Prostate gland (tissue), 2 donors: ENCODE results near the gene GRIA4.

Experiments used
- POLR2A ChIP-seq: fragments of 450-650 bp; IDR thresholded peaks from one replicate; pipeline ENCODE4 v1.6.1; 2016; ENCODE audit warnings: antibody characterized with exemption, mild to moderate bottlenecking
- POLR2AphosphoS5 ChIP-seq: sonication (generic); formaldehyde crosslinking; IDR thresholded peaks from one replicate; pipeline ENCODE4 v1.6.1; 2017; ENCODE audit warnings: antibody characterized with exemption
- TF ChIP-seq, protein P1 (sequence below), 4 experiments: fragments of 200-600 bp in 2 of 4; fragments of 450-650 bp in 2 of 4; sonication (generic) in 2 of 4; IDR thresholded peaks; 1 replicate in 3 of 4; 2 replicates in 1 of 4; pipeline ENCODE4 v1.5.1; 2016 to 2019; ENCODE audit warnings: antibody characterized with exemption in 4 of 4, mild to moderate bottlenecking in 2 of 4, moderate library complexity in 2 of 4

DNA sequence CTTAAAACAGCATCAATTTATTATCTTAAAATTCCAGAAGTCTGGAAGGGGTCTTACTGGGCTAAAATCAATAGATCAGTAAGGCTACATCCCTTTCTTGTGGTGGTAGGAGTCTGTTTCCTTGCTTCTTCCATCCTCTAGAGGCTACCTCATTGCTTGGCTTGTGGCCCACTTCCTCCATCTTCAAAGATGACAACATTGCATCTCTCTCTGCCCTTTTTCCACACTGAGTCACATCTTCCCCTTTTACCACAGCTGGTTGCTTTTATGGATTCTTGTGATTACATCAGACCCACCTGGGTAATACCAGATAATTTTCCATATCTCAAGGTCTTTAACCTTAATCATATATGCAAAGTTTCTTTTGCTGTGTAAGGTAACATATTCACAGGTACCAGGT, 60.9 kb downstream of the GRIA4 start:
- TF ChIP-seq, protein P1, sequence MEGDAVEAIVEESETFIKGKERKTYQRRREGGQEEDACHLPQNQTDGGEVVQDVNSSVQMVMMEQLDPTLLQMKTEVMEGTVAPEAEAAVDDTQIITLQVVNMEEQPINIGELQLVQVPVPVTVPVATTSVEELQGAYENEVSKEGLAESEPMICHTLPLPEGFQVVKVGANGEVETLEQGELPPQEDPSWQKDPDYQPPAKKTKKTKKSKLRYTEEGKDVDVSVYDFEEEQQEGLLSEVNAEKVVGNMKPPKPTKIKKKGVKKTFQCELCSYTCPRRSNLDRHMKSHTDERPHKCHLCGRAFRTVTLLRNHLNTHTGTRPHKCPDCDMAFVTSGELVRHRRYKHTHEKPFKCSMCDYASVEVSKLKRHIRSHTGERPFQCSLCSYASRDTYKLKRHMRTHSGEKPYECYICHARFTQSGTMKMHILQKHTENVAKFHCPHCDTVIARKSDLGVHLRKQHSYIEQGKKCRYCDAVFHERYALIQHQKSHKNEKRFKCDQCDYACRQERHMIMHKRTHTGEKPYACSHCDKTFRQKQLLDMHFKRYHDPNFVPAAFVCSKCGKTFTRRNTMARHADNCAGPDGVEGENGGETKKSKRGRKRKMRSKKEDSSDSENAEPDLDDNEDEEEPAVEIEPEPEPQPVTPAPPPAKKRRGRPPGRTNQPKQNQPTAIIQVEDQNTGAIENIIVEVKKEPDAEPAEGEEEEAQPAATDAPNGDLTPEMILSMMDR (IDR thresholded peaks at IDR 0.05): no peak
- TF ChIP-seq POLR2AphosphoS5 (no peak), POLR2A (no peak)
